Measurements from ENCODE around the gene ST6GALNAC2.

DNA sequence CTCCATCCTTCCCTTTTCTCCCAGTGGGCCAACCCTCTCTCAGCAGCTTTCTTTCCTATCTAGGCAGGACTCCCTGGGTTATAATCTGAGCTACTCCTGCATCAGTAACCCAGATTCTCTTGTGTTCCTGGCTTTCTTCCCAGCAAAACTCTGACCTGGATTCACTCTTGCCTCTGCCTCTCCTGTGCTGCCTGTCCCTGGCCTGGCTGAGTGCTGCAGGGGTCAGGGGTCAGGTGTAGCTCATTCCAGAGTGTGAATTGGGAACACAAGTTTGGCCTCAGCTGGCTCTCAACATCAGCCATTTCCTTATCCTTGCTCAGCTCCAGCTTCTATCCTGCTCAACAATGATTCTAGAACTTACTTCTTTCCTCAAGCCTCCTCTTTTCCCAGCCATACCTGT is 2.5 kb upstream of the ST6GALNAC2 start:
- TF ChIP-seq CTCF (IDR thresholded peaks at IDR 0.05) (no peak), POLR2A (IDR thresholded peaks at IDR 0.05) (no peak)
